Myocyte (in vitro differentiated cells): ENCODE results near the gene APOB. TPM values are rescaled to one million over a fixed set of nuclear protein-coding genes. Genes with fewer than 3 reads are reported as not detected.

Experiments
- total RNA-seq: library from RNA; depleted of rRNA; stranded (reverse); fragments of >200 nt; gene quantifications from 2 replicates; pipeline ENCODE4 v1.2.3, GENCODE V29; 2014

APOB gene
- total RNA-seq, 1 donor from 2014 or later = not detected

Other genes starting within 250 kb of the APOB start
- 14.7 and 15.7 TPM in 2 replicates for gene LDAH, start 221.0 kb downstream of the APOB start, total RNA-seq
- not detected in 2 replicates for gene TDRD15, start 79.9 kb upstream of the APOB start, total RNA-seq